GM21367 (cell line): ENCODE data around the gene MRPS24.
"Not testable (repeated sequence)": the region's sequence is repeated elsewhere in the genome, so short reads cannot be mapped to it uniquely, and the experiment has no call there.

ENCODE experiments used
- ATAC-seq: cut with Tn5 transposase; IDR thresholded peaks from one replicate; pipeline ENCODE4 v1.9.1; 2021; ENCODE audit not compliant: unreplicated experiment

Gene MRPS24

DNA sequence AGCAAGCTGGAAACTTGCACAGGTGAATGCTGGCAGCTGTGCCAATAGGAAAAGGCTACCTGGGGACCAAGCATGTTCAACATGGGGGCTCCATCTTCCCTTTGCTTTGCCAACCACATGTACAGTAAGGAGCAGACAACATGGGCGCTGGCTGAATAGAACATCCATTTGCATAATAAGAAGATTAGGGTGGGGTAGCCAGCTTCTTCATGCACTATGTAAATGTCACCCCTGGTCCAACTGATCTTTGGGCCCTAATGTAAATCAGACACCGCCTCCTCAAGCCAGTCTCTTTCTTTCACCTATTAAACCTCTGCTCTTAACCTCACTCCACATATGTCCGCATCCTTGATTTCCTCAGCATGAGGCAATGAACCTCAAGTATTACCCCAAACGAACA, 26.0 kb downstream of the MRPS24 start:
- ATAC-seq, result no peak

DNA sequence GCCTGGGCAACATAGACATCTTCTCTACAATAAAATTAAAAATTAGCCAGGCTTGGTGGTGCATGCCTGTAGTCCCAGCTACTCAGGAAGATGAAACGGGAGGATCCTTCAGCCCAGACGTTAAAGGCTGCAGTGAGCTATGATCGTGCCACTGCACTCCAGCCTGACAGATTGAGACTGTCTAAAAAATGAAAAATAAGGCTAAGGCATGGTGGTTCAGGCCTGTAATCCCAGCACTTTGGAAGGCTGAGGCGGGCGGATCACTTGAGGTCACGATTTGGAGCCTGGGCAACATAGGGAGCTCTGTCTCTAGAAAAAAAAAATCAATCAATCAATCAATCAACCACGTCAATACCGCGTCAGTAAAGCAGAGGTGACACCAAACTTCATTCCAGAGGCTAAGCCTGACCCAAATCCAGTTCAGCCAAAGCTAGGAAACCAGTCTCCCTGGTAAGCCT, 31.1 kb downstream of the MRPS24 start:
- no peak for ATAC-seq

DNA sequence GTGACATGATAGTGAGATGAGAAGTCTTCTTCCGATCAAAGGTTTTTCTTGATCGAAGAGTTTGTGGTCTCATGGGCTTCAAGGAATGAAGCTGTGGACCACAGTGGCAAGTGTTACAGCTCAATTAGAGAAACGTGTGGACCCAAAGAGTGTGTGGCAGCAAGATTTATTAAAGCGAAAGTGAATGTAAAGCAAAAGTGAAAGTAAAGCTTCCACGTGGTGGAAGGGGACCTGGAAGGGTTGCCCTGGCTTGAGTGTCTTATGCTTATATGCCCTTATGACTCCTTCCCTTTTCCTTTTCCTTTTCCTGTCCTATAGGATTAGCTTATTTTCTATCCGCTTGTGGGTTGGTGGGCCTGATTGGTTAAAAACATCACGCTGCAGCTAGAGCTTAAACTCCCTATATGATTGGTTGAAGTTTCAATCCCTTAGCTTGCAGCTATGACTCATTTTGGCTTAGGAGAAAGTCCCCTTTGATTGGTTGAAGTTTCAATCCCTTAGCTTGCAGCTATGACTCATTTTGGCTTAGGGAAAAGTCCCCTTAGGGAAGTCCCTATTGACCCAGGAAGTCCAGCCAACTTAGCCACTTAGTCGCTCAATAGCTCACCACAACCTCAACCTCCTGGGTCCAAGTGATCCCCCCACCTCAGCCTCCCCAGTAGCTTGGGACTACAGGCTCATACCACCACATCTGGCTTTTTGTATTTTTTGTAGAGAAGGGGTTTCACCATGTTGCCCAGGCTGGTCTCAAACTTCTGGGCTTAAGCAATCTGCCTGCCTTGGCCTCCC, 34.7 kb downstream of the MRPS24 start:
- peak; percentile 70 for ATAC-seq

DNA sequence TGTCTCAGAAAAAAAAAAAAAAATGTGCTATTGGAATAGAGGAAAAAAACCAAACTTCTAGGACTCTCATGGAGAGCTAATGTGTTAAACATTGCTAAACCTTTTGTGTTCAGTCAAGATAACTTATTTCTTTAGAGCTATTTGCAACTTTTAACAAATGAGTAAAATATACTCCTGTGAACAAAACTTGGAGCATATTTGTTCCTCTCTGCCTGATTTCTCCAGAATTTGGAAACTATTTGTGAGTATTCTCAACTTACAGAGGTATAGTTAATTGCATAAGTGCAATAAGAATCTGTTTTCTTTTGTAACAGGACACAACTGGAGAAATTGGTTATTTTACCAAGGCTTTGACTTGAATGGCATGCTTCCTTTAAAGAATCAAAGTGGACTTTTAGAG, 38.4 kb downstream of the MRPS24 start:
- not testable (repeated sequence) for ATAC-seq

DNA sequence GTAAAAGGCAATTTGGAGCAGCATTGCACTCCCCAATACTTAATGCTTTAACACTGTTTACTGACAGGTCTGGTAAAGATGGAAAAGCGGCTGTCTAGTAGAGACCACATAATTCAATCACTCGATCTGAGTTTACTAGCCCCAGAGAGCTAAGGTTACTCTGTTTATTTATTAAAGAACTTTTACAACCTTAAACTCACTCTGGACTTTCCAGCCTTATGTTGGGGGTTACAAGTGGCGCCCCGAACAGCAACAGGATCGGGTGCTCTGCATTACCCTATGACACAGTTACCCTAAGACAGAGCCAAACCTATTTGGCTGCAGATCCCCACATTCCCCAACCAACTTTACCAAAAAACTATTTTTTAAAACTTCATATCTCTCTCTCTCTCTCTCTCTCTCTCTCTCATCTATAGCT, 43.9 kb downstream of the MRPS24 start:
- no peak for ATAC-seq

DNA sequence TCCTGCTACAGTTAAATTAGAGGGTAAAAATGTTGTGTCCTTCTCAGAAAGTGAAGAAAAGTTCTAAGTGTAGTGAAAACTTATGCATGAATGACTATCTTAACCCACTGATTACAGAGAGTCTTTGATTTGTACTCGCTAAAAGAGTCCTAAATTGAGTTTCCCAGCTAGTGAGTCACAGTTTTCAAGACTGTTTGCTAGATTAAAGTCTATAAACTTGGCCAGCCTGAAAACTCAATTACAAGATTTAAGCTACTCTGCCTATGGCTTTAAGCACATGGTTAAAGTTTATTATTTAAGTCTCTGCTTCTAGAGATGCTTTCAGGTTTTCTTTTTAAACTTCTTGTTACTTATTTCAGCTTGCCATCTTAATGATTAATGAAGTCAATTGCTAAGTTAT, 44.4 kb downstream of the MRPS24 start:
- no peak for ATAC-seq

DNA sequence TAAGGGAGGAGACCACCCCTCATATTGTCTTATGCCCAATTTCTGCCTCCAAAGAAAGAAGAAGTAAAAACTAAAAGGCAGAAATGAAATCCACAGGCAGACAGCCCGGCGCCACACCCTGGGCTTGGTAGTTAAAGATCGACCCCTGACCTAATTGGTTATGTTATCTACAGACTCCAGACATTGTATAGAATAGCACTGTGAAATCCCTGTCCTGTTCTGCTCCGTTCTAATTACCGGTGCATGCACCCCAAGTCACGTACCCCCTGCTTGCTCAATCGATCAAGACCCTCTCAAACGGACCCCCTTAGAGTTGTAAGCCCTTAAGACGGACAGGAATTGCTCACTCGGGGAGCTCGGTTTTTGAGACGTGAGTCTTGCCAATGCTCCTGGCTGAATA, 44.8 kb downstream of the MRPS24 start:
- not testable (repeated sequence) for ATAC-seq

DNA sequence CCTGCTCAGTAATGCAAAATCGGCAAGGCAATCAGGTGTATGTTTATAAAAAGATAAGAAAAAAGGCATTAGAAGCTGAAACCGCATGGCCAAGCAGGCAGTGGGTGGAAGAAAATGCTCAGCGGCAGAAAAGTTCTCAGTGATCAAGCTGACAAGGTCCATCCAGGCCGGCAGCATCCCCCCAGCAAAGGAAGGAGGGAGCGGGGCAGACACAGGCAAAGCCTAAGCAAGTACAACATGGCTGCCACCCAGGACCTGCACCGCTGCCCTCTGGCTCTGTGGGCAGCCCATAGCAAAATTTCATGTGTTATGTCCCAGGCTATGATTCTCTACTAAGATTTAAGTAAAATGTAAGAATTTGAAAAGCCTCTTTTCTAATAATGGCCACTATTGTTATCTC, 45.4 kb downstream of the MRPS24 start:
- ATAC-seq, result no peak

DNA sequence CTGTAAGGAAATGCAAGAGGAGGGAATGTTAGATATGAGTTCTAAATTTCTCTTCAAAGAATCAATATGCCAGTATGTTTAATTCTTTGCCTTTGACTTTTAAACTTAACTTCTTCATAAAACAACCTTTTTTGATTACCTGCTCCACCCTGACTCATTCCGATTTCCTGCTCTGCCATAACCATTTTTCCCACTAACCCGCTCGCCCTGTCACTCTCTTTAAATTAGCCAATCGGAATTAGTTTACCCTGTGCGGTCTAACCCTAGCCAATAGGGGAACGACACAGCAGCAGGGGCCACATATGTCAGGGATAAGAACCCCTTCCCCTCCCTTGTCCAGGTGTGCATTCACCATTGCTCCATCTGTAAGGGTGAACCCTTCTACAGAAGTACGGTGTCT, 45.9 kb downstream of the MRPS24 start:
- ATAC-seq, result not testable (repeated sequence)
